Endothelial cell of umbilical vein (primary cell): ENCODE results near the gene FBXO22. TPM values are rescaled to one million over a fixed set of nuclear protein-coding genes. Genes with fewer than 3 reads are reported as not detected.
"Not testable (repeated sequence)": the region's sequence is repeated elsewhere in the genome, so short reads cannot be mapped to it uniquely, and the experiment has no call there.

ENCODE experiments used
- BruUV-seq: library from RNA; stranded (reverse); fragments of 400-500 nt; replicated peaks from 2 replicates; lab custom pipeline; 2021; lab: Mats Ljungman, UMichigan
- CTCF ChIA-PET: fragments of 300-600, 350-600 bp; sonication (Branson Sonifier 250); formaldehyde crosslinking; loops from one replicate; lab custom pipeline; 2021; ENCODE audit warnings: antibody characterized with exemption, inconsistent platforms; lab: Charles Lee
- POLR2A ChIA-PET: fragments of 300-600, 350-600 bp; sonication (Branson Sonifier 250); formaldehyde crosslinking; loops from one replicate; lab custom pipeline; 2021; ENCODE audit warnings: antibody characterized with exemption, inconsistent platforms; lab: Charles Lee
- DNase-seq: peaks from one replicate; pipeline ENCODE4 v3.0.0-alpha.2; 2011; ENCODE audit warnings: low read depth, low spot score
- FAIRE-seq: peaks from 2 replicates; lab custom pipeline; 2011; peaks lifted over from hg19 to GRCh38; lab: Jason Lieb, UNC
- H2AFZ ChIP-seq: 2 replicates; pipeline ENCODE4 v1.6.0; 2012; ENCODE audit warnings: low read depth, low read length, control low read depth, inconsistent platforms
- H3K27ac ChIP-seq: 2 replicates; pipeline ENCODE4 v1.5.1; 2011; ENCODE audit warnings: low read depth, mild to moderate bottlenecking, control low read depth, low read length, moderate library complexity; ENCODE audit not compliant: insufficient read depth
- H3K27me3 ChIP-seq, 2 experiments: 2 replicates each; pipeline versions ENCODE4 v1.6.0 to v1.6.1; 2011; ENCODE audit warnings: low read length in 2 of 2, mixed read lengths in 1 of 2; ENCODE audit not compliant: control insufficient read depth in 2 of 2, insufficient read depth in 2 of 2
- H3K36me3 ChIP-seq, 2 experiments: 2 replicates in 1 of 2; 3 replicates in 1 of 2; pipeline ENCODE4 v1.5.1; 2011; ENCODE audit warnings: low read length in 2 of 2, mild to moderate bottlenecking in 1 of 2, moderate library complexity in 1 of 2; ENCODE audit not compliant: control insufficient read depth in 2 of 2, insufficient read depth in 2 of 2; ENCODE audit errors: extremely low read depth in 1 of 2
- H3K4me1 ChIP-seq: 3 replicates; pipeline ENCODE4 v1.5.1; 2011; ENCODE audit warnings: mild to moderate bottlenecking, low read length; ENCODE audit not compliant: control insufficient read depth, insufficient read depth; ENCODE audit errors: extremely low read depth
- H3K4me2 ChIP-seq: 2 replicates; pipeline ENCODE4 v1.6.1; 2011; ENCODE audit warnings: low read length, control low read depth, mixed read lengths; ENCODE audit not compliant: insufficient read depth
- H3K4me3 ChIP-seq, 3 experiments: fragments of 200-600 bp in 1 of 3; sonication (generic), shearing (Covaris generic) in 1 of 3; replicated peaks in 1 of 3; 2 replicates each; pipeline ENCODE4 v1.5.1; 2011 to 2016; ENCODE audit warnings: control low read depth in 3 of 3, low read length in 3 of 3, mild to moderate bottlenecking in 2 of 3, inconsistent platforms in 1 of 3, low read depth in 1 of 3, moderate library complexity in 1 of 3; ENCODE audit not compliant: insufficient read depth in 1 of 3
- H3K79me2 ChIP-seq: 2 replicates; pipeline ENCODE4 v1.6.0; 2012; ENCODE audit warnings: low read length, inconsistent platforms; ENCODE audit not compliant: control insufficient read depth, insufficient read depth
- H3K9ac ChIP-seq: replicated peaks from 2 replicates; pipeline ENCODE3; 2011; ENCODE audit warnings: low read length, control low read depth; ENCODE audit not compliant: insufficient read depth; ENCODE audit errors: extremely low read depth
- H3K9me1 ChIP-seq: replicated peaks from 3 replicates; pipeline ENCODE4 v1.6.0; 2011; ENCODE audit warnings: mild to moderate bottlenecking, low read length; ENCODE audit not compliant: control insufficient read depth, insufficient read depth; ENCODE audit errors: extremely low read depth
- H3K9me3 ChIP-seq: replicated peaks from 2 replicates; pipeline ENCODE4 v1.5.1; 2012; ENCODE audit warnings: low read length, inconsistent platforms; ENCODE audit not compliant: control insufficient read depth, insufficient read depth
- H4K20me1 ChIP-seq: replicated peaks from 2 replicates; pipeline ENCODE3; 2011; ENCODE audit warnings: mild to moderate bottlenecking, low read length; ENCODE audit not compliant: control insufficient read depth, insufficient read depth; ENCODE audit errors: extremely low read depth
- EZH2 ChIP-seq: IDR thresholded peaks from 2 replicates; pipeline ENCODE4 v1.6.1; 2012; ENCODE audit warnings: borderline replicate concordance, low read depth, mild to moderate bottlenecking, moderate library complexity, low read length, inconsistent platforms; ENCODE audit not compliant: severe bottlenecking
- FOS ChIP-seq: IDR thresholded peaks from 2 replicates; pipeline ENCODE4 v1.6.1; 2011; ENCODE audit warnings: mild to moderate bottlenecking, low read length, moderate library complexity, borderline replicate concordance; ENCODE audit not compliant: insufficient read depth
- GATA2 ChIP-seq: IDR thresholded peaks from 2 replicates; pipeline ENCODE4 v1.7.0; 2011; ENCODE audit warnings: low read depth, mild to moderate bottlenecking, moderate library complexity, mixed read lengths, low read length; ENCODE audit not compliant: insufficient read length, insufficient read depth
- JUN ChIP-seq: IDR thresholded peaks from 2 replicates; pipeline ENCODE4 v1.6.1; 2011; ENCODE audit warnings: borderline replicate concordance, low read depth; ENCODE audit not compliant: insufficient read length, insufficient read depth
- MAX ChIP-seq: IDR thresholded peaks from 2 replicates; pipeline ENCODE4 v1.6.1; 2011; ENCODE audit not compliant: insufficient read depth, insufficient read length
- MYC ChIP-seq: IDR thresholded peaks from one replicate; pipeline ENCODE4 v1.6.1; 2011; ENCODE audit warnings: mild to moderate bottlenecking, low read depth, low read length
- POLR2A ChIP-seq: IDR thresholded peaks from 2 replicates; pipeline ENCODE4 v1.6.1; 2012; ENCODE audit warnings: low read depth, mild to moderate bottlenecking, control low read depth, low read length
- POLR2AphosphoS5 ChIP-seq: IDR thresholded peaks from 2 replicates; pipeline ENCODE4 v1.6.1; 2012; ENCODE audit warnings: low read depth, mild to moderate bottlenecking, control low read depth, low read length, moderate library complexity; ENCODE audit not compliant: insufficient read depth
- dilution Hi-C: fragments of 300-500 bp; cut with MboI; formaldehyde crosslinking; loops from one replicate; pipeline ENCODE4 v1.15.0; 2019; ENCODE audit warnings: low sequenced_read_pairs; ENCODE audit not compliant: extremely low pct_ligation_motif_present
- intact Hi-C: fragments of 100-400 bp; cut with micrococcal nuclease; formaldehyde crosslinking; loops from one replicate; pipeline ENCODE4 v1.10.0; 2022
- polyA plus RNA-seq, 4 experiments: library from polyadenylated mRNA; depleted of rRNA in 3 of 4; stranded (reverse) in 3 of 4; unstranded in 1 of 4; fragments of >200 nt; gene quantifications; 2 replicates each; pipeline versions ENCODE4 v1.2.1 to v1.2.3, GENCODE V29; 2011 to 2012; ENCODE audit warnings: missing spikeins in 1 of 4
- total RNA-seq: library from RNA; stranded (reverse); gene quantifications from 2 replicates; pipeline ENCODE4 v1.2.3, GENCODE V29; 2021
- TF ChIP-seq, protein P1 (sequence below), 2 donors: IDR thresholded peaks; 1 replicate in 1 of 2; 2 replicates in 1 of 2; pipeline ENCODE4 v1.5.1; 2011; ENCODE audit warnings: low read length in 2 of 2, mild to moderate bottlenecking in 2 of 2, moderate library complexity in 2 of 2, control low read depth in 1 of 2, inconsistent platforms in 1 of 2, low read depth in 1 of 2; ENCODE audit not compliant: insufficient read depth in 1 of 2; ENCODE audit errors: extremely low read depth in 1 of 2

FBXO22 gene
- total and polyA plus RNA-seq, 2 donors (not counting 3 experiments of a cell fraction or from before 2014, with no cell fraction given) = 20.8 to 41.6 TPM

GRCh38 chr15:75905231-75905630, 1.6 kb downstream of the FBXO22 start:
- no TSS peak for BruUV-seq
- Histone ChIP-seq H3K9me1 (no peaks in the 10 kb centered on the region), H3K27ac (no peak overlapping the region), H3K4me1 (peaks cover 3% of the 10 kb centered on the region), H3K79me2 (peaks cover 48% of the 10 kb centered on the region), H3K9me3 (no peaks in the 10 kb centered on the region), H3K4me3 (no peak overlapping the region), H3K36me3 (no peaks in the 10 kb centered on the region), H2AFZ (no peak overlapping the region), H4K20me1 (peaks cover 3% of the 10 kb centered on the region), H3K27me3 (no peaks in the 10 kb centered on the region), H3K4me2 (no peak overlapping the region), H3K9ac (no peak overlapping the region)
- DNase-seq (no peak), FAIRE-seq (no peak)
- POLR2A ChIA-PET = interaction anchor here (0.7 kb wide), 1 partner anchor 69 kb away, joined by 3 read pairs; no protein-coding TSS in a partner anchor
- intact Hi-C loops (no loop called here), dilution Hi-C loops (no loop called here)
- CTCF ChIA-PET = no interaction called here
- TF ChIP-seq MYC (no peak), POLR2A (no peak), JUN (no peak), EZH2 (no peak), MAX (no peak), GATA2 (no peak), FOS (no peak), POLR2AphosphoS5 (no peak)
- TF ChIP-seq, protein P1, sequence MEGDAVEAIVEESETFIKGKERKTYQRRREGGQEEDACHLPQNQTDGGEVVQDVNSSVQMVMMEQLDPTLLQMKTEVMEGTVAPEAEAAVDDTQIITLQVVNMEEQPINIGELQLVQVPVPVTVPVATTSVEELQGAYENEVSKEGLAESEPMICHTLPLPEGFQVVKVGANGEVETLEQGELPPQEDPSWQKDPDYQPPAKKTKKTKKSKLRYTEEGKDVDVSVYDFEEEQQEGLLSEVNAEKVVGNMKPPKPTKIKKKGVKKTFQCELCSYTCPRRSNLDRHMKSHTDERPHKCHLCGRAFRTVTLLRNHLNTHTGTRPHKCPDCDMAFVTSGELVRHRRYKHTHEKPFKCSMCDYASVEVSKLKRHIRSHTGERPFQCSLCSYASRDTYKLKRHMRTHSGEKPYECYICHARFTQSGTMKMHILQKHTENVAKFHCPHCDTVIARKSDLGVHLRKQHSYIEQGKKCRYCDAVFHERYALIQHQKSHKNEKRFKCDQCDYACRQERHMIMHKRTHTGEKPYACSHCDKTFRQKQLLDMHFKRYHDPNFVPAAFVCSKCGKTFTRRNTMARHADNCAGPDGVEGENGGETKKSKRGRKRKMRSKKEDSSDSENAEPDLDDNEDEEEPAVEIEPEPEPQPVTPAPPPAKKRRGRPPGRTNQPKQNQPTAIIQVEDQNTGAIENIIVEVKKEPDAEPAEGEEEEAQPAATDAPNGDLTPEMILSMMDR (IDR thresholded peaks at IDR 0.05; ENCODE audit: extremely low read depth in 1 of 2, insufficient read depth in 1 of 2, low read depth in 1 of 2, low read length in 2 of 2) = no peak

- H3K9me3 ChIP-seq, H3K4me1 ChIP-seq, H3K9ac ChIP-seq, POLR2A ChIA-PET, intact Hi-C loops, H4K20me1 ChIP-seq, H3K9me1 ChIP-seq, CTCF ChIA-PET, FAIRE-seq, BruUV-seq, DNase-seq, dilution Hi-C loops, H2AFZ ChIP-seq, H3K27ac ChIP-seq, H3K27me3 ChIP-seq, H3K4me3 ChIP-seq, H3K4me2 ChIP-seq: not testable (repeated sequence)
- Histone ChIP-seq H3K36me3 (peaks cover 5 to 12% of the 10 kb centered on the region in 2 experiments), H3K79me2 (peaks cover 65% of the 10 kb centered on the region)
Observed at GRCh38 chr15:75910355-75910754, 6.7 kb downstream of the FBXO22 start.
